CD14-positive monocyte (primary cell): Measurements from ENCODE around the gene CPNE9. TPM values are rescaled to one million over a fixed set of nuclear protein-coding genes. Genes with fewer than 3 reads are reported as not detected.

Experiments used
- DNase-seq, 3 donors: peaks; one replicate each; pipeline ENCODE4 v3.0.0-alpha.2; 2011 to 2022
- H2AFZ ChIP-seq: 2 replicates; pipeline ENCODE4 v1.6.0; 2012; ENCODE audit warnings: mild to moderate bottlenecking, low read depth, low read length, inconsistent platforms; ENCODE audit not compliant: insufficient read depth, poor library complexity, severe bottlenecking
- H3K27ac ChIP-seq, 2 donors: 1 replicate in 1 of 2; 2 replicates in 1 of 2; pipeline ENCODE4 v1.5.1; 2012 to 2013; ENCODE audit warnings: low read length in 2 of 2, control low read depth in 1 of 2, inconsistent platforms in 1 of 2, low read depth in 1 of 2, mild to moderate bottlenecking in 1 of 2
- H3K27me3 ChIP-seq, 2 donors: one replicate each; pipeline versions ENCODE4 v1.6.0 to v1.6.1; 2011 to 2013; ENCODE audit warnings: low read length in 2 of 2; ENCODE audit not compliant: control insufficient read depth in 2 of 2, insufficient read depth in 2 of 2
- H3K36me3 ChIP-seq, 2 donors: replicated peaks in 1 of 2; 1 replicate in 1 of 2; 2 replicates in 1 of 2; pipeline versions ENCODE4 v1.5.1 to v1.6.1; 2012 to 2013; ENCODE audit warnings: low read length in 2 of 2, control low read depth in 1 of 2, inconsistent platforms in 1 of 2, mild to moderate bottlenecking in 1 of 2; ENCODE audit not compliant: insufficient read depth in 2 of 2, control insufficient read depth in 1 of 2
- H3K4me1 ChIP-seq, 2 donors: 1 replicate in 1 of 2; 2 replicates in 1 of 2; pipeline versions ENCODE4 v1.5.1 to v1.6.1; 2012 to 2013; ENCODE audit warnings: low read length in 2 of 2, control low read depth in 1 of 2, inconsistent platforms in 1 of 2, mild to moderate bottlenecking in 1 of 2, moderate library complexity in 1 of 2; ENCODE audit not compliant: insufficient read depth in 2 of 2, control insufficient read depth in 1 of 2
- H3K4me2 ChIP-seq: replicated peaks from 2 replicates; pipeline ENCODE3; 2012; ENCODE audit warnings: low read length, moderate library complexity, mild to moderate bottlenecking; ENCODE audit not compliant: poor library complexity, severe bottlenecking; ENCODE audit errors: extremely low read depth
- H3K4me3 ChIP-seq, 3 experiments: fragments of 200-600 bp in 1 of 3; sonication (generic) in 1 of 3; replicated peaks in 1 of 3; 1 replicate in 2 of 3; 2 replicates in 1 of 3; pipeline ENCODE4 v1.5.1; 2011 to 2013; ENCODE audit warnings: low read length in 3 of 3, mild to moderate bottlenecking in 3 of 3, control low read depth in 2 of 3, low read depth in 2 of 3, inconsistent platforms in 1 of 3, moderate library complexity in 1 of 3
- H3K79me2 ChIP-seq: 2 replicates; pipeline ENCODE4 v1.6.0; 2012; ENCODE audit warnings: mild to moderate bottlenecking, control low read depth, inconsistent platforms, low read length, moderate library complexity; ENCODE audit not compliant: insufficient read depth
- H3K9ac ChIP-seq: 2 replicates; pipeline ENCODE4 v1.6.0; 2017; ENCODE audit warnings: low read length, mild to moderate bottlenecking; ENCODE audit not compliant: insufficient read depth, poor library complexity, severe bottlenecking
- H3K9me3 ChIP-seq, 2 donors: replicated peaks in 1 of 2; 1 replicate in 1 of 2; 2 replicates in 1 of 2; pipeline versions ENCODE4 v1.5.1 to v1.6.1; 2012 to 2013; ENCODE audit warnings: low read length in 2 of 2, control low read depth in 1 of 2; ENCODE audit not compliant: control insufficient read depth in 1 of 2, insufficient read depth in 1 of 2
- H4K20me1 ChIP-seq: 2 replicates; pipeline ENCODE4 v1.6.0; 2012; ENCODE audit warnings: mild to moderate bottlenecking, low read length, control low read depth, moderate library complexity; ENCODE audit not compliant: insufficient read depth
- H3K27ac Mint-ChIP-seq, 7 donors: one replicate each; pipeline ENCODE4 v1.8.0; 2020; ENCODE audit warnings: mild to moderate bottlenecking in 7 of 7, mixed read lengths in 7 of 7, moderate library complexity in 6 of 7, inconsistent platforms in 2 of 7
- H3K27me3 Mint-ChIP-seq, 3 donors: one replicate each; pipeline ENCODE4 v1.8.0; 2021 to 2022; ENCODE audit warnings: low read depth in 3 of 3, mild to moderate bottlenecking in 3 of 3, mixed read lengths in 3 of 3, moderate library complexity in 3 of 3, inconsistent platforms in 1 of 3
- H3K36me3 Mint-ChIP-seq, 2 donors: one replicate each; pipeline ENCODE4 v1.8.0; 2020; ENCODE audit warnings: mixed read lengths in 2 of 2, inconsistent platforms in 1 of 2, mild to moderate bottlenecking in 1 of 2
- H3K4me1 Mint-ChIP-seq: one replicate; pipeline ENCODE4 v1.8.0; 2020; ENCODE audit warnings: mild to moderate bottlenecking, mixed read lengths
- H3K4me3 Mint-ChIP-seq, 2 donors: one replicate each; pipeline ENCODE4 v1.8.0; 2020; ENCODE audit warnings: mild to moderate bottlenecking in 2 of 2, mixed read lengths in 2 of 2, moderate library complexity in 1 of 2
- H3K9me3 Mint-ChIP-seq, 7 donors: one replicate each; pipeline ENCODE4 v1.8.0; 2020 to 2022; ENCODE audit warnings: mixed read lengths in 7 of 7, mild to moderate bottlenecking in 6 of 7, moderate library complexity in 6 of 7, inconsistent platforms in 2 of 7
- CTCF ChIP-seq: fragments of 200-600 bp; IDR thresholded peaks from one replicate; pipeline ENCODE4 v1.8.0; 2022; ENCODE audit warnings: antibody characterized with exemption, mild to moderate bottlenecking
- WGBS: methylation state at CpG from one replicate; pipeline ENCODE4 v1.1.5; 2013; ENCODE audit warnings: missing lambda C conversion rate; ENCODE audit not compliant: insufficient coverage; 5-methylcytosine and 5-hydroxymethylcytosine counted together
- intact Hi-C, 2 donors: fragments of 100-400 bp; cut with micrococcal nuclease; formaldehyde crosslinking; loops; one replicate each; pipeline versions ENCODE4 v1.15.0 to v1.15.1; 2023
- polyA plus RNA-seq, 3 donors: library from polyadenylated mRNA; depleted of rRNA in 1 of 3; unstranded in 2 of 3; stranded (reverse) in 1 of 3; fragments of 300-500 nt in 2 of 3; fragments of >200 nt in 1 of 3; fragmentation: Illumina TruSeq in 2 of 3; gene quantifications; 1 replicate in 2 of 3; 2 replicates in 1 of 3; pipeline ENCODE4 v1.2.3, GENCODE V29; 2012 to 2021

The CPNE9 gene
- polyA plus RNA-seq, 3 donors, result 0.51 to 0.55 TPM; not detected in 1

- no peak for TF ChIP-seq CTCF
- no peak overlapping the region for H3K4me3 ChIP-seq
- no peaks in the 10 kb centered on the region for H3K27me3 ChIP-seq
- Mint-ChIP-seq H3K4me1 (peaks cover 21% of the 10 kb centered on the region), H3K4me3 (no peak overlapping the region), H3K27me3 (peaks cover 0 to 2% (median 0%) of the 10 kb centered on the region in 3 donors), H3K27ac (peak overlapping the region in 2 of 7 donors; percentile 7 to 46), H3K36me3 (peaks cover 73 to 77% of the 10 kb centered on the region in 2 donors), H3K9me3 (no peaks in the 10 kb centered on the region)
- DNase-seq, result no peak
- peaks cover 19 to 22% of the 10 kb centered on the region in 2 donors for H3K4me1 ChIP-seq
- no peaks in the 10 kb centered on the region for H3K9me3 ChIP-seq
- H4K20me1 ChIP-seq, result peaks cover 22% of the 10 kb centered on the region
- no peak overlapping the region for H3K4me2 ChIP-seq
- intact Hi-C loops, result no loop called here
- no peak overlapping the region for H2AFZ ChIP-seq
- peaks cover 12% of the 10 kb centered on the region for H3K79me2 ChIP-seq
- 70% methylated on average over 2 of the region's 5 CpGs for WGBS
- no peak overlapping the region for H3K27ac ChIP-seq
- H3K9ac ChIP-seq, result no peak overlapping the region
- H3K36me3 ChIP-seq, result peaks cover 73 to 79% of the 10 kb centered on the region in 2 donors
These were observed 42.7 kb downstream of the CPNE9 start for GRCh38 chr3:9746330-9746729.

- peaks cover 23 to 28% of the 10 kb centered on the region in 2 donors for H3K4me1 ChIP-seq
- Mint-ChIP-seq H3K4me3 (no peak overlapping the region), H3K9me3 (no peaks in the 10 kb centered on the region), H3K4me1 (peaks cover 28% of the 10 kb centered on the region), H3K27me3 (peaks cover 0 to 2% (median 0%) of the 10 kb centered on the region in 3 donors), H3K27ac (peak overlapping the region in 3 of 7 donors; percentile 18 to 46 (median 42)), H3K36me3 (peaks cover 73 to 77% of the 10 kb centered on the region in 2 donors)
- no peaks in the 10 kb centered on the region for H3K27me3 ChIP-seq
- H3K79me2 ChIP-seq, result peaks cover 21% of the 10 kb centered on the region
- intact Hi-C loops, result no loop called here
- peaks cover 67 to 79% of the 10 kb centered on the region in 2 donors for H3K36me3 ChIP-seq
- H3K27ac ChIP-seq, result no peak overlapping the region
- 100% methylated on average over 1 of the region's 8 CpGs for WGBS
- no peak overlapping the region for H3K9ac ChIP-seq
- no peak for TF ChIP-seq CTCF
- no peaks in the 10 kb centered on the region for H3K9me3 ChIP-seq
- H2AFZ ChIP-seq, result no peak overlapping the region
- no peak overlapping the region for H3K4me2 ChIP-seq
- peaks cover 20% of the 10 kb centered on the region for H4K20me1 ChIP-seq
- DNase-seq, result no peak
- no peak overlapping the region for H3K4me3 ChIP-seq
These were observed 43.6 kb downstream of the CPNE9 start for GRCh38 chr3:9747267-9747666.
